ENCODE data around the gene USP20.
A peak's percentile ranks its signal among the peaks of the same experiment; 100 is the strongest.

USP20 gene

DNA sequence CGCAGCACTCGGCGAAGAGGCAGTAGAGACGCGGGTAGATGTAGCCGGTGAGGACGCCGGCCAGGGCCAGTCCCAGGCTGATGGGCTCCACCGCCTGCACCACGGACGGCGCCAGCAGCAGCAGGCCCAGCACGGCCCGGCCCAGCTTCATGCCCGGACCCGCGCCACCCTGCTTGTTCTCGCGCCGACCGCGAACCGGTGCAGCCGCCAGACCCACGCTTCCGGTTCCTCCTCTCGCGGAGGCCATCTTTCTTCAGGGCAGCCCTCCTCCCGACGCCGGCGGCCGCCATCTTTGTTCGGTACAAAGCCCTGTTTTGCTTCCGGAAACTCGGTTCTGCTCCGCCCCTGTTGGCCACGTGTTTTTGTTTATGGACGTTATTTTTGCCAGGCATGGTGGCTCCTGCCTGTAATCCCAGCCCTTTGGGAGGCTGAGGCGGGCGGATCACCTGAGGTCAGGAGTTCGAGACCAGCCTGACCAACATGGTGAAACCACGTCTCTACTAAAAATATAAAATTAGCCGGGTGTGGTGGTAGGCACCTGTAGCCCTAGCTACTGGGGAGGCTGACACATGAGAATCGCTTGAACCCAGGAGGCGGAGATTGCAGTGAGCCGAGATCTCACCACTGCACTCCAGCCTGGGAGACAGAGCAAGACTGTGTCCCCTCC lies 11.2 kb upstream of the USP20 start, which contains the start of gene TOR1A:
Gene TOR1A (minus strand): TSS at position 202 of the 667 bp plus-strand sequence. CDS start 51 bp downstream, at position 151.
- DNase-seq = peak; percentile 91 to 94

DNA sequence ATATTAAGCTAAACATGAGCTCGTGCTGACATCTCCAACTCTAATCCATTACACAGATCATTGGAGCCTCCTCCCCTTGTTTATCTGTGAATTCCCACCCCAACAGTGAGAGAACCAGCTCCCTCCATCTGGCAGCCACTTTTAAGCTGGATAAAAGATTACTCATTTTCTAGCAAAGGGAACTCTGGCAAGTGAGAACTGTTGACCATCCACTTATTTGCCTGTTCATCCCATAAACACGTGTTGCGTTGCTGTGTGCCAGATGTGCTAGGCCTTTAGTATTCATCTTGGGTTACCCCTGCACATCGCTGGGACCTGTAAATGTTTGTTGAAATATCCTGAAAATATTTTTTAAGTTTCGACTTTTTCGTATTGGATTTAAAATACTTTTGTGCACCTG lies 8.9 kb upstream of the USP20 start:
- DNase-seq = no peak

- DNase-seq = no peak
Measured at GRCh38 chr9:129826759-129827158, 8.5 kb upstream of the USP20 start.

GRCh38 chr9:129828051-129828450 lies 7.2 kb upstream of the USP20 start:
- DNase-seq = no peak

GRCh38 chr9:129828969-129829368 lies 6.3 kb upstream of the USP20 start:
- no peak for DNase-seq

DNA sequence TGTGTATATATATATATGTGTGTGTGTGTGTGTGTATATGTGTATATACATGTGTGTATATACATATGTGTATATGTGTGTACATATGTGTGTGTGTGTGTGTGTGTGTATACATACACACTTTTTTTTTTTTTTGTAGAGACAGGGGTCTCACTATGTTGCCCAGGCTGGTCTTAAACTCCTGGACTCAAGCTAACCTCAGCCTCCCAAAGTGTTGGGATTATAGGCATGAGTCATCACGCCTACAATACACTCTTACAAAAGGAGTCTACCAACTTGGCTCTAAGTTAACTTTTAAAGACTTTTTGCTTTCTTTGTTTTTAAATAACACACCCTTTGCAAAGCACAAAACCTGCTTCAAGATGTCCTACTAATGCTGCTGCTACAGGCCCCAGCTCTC lies 2.3 kb upstream of the USP20 start:
- DNase-seq = no peak

DNA sequence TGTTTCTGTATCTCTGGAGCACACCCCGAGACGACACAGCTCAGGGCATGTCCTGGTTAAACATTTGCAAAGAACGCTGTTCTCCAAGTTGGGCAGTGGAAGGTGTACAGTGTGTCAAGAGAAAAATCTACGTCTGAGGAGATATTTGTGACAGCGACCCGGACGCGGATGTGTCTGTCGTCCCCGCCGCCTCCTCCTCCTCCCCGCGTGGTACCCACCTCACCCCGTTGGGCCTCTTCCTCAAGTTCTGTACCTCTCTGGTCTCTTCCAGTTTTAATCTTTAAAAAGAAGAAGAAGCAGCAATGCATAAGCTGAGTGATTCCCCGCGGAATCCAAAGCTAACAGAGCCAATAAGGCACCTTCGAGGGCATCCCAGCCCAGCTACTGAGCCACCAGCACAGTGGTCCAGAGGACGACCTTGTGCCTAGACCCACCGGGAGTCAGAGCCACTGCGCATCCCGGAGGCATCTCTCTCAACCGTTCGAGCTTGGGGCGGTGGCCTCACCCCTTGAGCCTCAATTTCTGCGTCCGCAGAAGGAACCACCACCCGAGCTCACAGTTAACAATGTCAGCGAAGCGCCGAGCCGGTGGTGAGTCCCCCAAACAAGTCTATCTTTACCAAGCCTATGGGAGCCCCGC lies 650 bp upstream of the USP20 start:
- no peak for DNase-seq

DNA sequence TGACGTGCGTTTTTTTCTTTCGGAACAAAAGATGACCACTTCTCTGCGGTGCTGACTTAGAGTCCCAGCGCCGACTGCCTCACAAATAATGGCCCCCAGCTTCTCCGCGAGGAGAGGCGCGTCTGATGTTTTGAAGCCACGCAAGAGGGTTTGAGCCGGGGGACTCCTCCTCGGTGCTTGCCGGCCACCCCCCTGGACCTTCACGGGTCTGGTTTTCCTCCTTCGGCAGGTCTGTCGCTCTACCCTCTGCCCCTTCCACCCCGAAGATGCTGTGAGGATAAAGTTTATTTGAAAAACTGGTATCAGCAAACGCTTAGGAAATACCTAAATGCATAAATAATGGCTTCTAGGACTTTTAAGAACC lies 584 bp downstream of the USP20 start:
- DNase-seq = no peak

GRCh38 chr9:129836311-129837007 lies 1.2 kb downstream of the USP20 start:
- no peak for DNase-seq

DNA sequence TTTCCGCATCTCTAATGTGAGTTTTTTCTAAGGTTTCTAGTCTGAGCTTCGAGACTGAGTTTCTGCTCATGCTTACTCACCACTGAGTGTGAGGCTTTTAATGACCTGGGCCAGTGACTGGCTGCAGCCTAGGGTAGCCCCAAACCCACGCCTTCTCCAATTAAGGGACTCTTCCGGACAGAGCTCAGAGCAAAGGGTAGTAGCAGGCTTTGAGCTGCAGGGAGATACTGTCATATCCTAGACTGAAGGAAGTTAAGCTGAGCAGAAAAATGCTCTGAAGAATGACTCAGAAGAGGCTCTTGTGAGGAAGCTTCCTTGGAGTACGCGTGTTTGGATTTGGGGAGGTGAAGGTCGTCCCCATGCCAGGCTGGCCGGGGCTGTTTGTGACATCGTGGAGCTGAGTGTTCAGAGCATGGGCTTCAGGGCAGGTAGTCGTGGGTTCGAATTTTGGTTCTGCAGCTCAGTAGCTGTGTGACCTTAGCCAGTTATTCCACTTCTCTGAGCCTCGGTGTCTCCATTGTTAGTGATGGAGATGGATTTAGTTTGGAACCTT lies 3.5 kb downstream of the USP20 start:
- no peak for DNase-seq

DNA sequence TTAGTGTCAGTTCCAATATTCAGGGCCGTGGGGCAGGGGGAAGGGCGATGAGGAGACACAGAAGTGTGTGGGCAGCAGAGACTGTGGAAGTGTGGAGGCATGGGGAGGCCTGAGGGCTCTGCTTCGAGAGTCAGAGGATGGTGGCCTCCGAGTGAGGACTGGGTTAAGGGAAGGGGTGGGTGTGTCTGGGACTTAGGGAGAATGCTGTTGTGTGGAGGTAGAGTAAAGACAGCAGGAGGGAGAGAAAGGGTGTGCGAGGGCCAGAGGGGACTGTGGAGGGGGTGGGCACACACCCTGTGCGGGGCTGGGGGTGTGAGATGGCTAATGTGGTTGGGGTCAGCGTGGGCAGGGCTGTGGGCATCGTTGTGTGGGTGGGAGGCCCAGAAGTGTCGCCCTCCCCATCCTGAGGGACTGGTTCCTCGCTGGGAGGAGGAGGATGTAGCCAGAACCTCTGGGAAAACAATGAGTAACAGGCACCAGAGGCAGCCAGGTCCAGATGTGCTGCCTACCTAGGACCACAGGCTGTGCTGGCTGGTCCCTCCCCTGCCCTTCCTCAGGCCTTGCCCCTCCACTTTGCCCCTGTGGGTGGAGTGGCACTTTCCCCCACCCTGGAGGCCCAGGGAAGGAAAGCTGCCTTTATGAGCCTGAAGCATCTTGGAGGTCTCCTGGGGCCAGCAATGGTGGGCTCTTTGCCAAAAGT lies 4.2 kb downstream of the USP20 start:
- no peak for DNase-seq

- DNase-seq = peak; percentile 83 to 96
Measured at GRCh38 chr9:129840034-129840433, 4.8 kb downstream of the USP20 start.

- DNase-seq = no peak
Measured at GRCh38 chr9:129841071-129841470, 5.8 kb downstream of the USP20 start.

DNA sequence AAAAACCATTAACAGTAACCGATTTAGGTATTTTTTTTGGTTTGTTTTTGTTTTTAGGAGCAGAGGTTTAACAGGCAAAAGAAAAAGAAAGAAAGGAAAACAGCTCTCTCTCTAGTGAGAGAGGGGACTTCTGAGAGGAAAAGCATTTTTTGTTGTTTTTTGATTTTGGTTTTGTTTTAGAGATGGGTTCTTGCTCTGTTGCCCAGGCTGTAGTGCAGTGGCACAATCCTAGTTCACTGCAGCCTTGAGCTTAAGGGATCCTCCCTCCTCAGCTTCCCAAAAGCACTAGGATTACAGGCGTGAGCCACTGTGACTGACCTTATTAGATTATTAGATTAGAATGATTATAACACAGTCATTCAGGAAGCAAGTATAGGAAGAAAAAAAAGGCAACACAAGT lies 10.1 kb downstream of the USP20 start:
- no peak for DNase-seq

DNA sequence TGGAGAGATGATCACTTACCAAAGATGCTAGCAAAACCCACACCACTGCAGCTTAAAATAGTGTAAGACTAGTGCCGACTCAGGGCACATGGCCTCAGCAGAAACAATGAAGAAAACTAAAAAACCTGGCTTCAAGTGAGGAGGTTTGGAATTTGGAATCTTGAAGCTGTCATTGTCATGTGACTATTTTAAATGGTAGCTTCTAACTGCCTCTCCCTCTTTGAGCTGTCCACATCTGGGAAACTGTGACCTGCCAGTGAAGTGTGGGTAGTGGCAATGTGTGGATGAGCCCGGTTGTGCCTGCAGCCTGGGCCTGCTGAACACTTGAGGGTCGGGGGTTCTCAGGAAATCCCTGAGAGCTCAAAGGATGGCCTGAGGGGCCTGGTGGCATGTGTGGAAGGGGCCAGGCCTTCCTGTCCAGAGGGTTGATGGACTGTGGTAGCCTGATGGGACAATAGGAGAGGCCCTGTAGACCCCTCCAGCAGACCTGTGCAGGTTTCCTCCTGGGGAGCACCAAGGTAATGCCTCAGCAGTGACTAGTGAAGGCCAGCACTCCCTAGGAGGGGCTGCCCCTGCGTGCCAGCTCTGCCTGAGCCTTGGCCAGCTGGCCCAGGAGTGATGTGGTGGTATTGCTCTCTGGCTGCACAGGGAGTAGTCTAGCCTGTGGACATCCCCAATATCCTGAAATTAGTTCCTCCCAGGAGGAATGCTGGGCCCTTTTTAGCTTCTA lies 13.6 kb downstream of the USP20 start:
- no peak for DNase-seq

- no peak for DNase-seq
Measured at GRCh38 chr9:129849901-129850300, 14.6 kb downstream of the USP20 start.

DNA sequence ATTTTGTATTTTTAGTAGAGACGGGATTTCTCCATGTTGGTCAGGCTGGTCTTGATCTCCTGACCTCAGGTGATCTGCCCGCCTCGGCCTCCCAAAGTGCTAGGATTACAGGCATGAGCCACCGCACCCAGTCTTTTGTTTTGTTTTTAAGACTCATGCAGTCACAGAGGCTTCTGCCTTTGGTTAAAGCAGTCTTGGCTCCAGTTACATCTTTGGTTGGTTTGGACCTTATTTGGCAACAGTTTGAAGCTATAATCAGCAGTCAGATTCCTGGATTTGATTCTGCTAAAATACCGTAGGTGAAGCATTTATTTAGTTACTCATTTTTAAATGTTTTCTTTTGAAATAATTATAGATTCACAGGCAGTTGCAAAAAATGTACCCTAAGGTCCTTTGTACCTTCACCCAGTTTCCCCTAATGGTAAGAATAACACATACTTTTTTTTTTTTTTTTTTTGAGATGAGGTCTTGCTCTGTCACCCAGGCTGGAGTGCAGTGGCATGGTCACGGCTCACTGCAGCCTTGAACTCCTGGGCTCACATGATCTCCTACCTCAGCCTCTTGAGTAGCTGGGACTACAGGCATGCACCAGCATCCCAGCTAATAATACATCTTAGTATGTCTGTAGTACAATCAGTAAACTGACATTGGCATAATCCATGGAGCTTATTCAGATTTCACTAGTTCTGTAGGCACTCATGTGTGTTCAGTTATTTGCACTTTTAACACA lies 15.7 kb downstream of the USP20 start:
- DNase-seq = no peak

DNA sequence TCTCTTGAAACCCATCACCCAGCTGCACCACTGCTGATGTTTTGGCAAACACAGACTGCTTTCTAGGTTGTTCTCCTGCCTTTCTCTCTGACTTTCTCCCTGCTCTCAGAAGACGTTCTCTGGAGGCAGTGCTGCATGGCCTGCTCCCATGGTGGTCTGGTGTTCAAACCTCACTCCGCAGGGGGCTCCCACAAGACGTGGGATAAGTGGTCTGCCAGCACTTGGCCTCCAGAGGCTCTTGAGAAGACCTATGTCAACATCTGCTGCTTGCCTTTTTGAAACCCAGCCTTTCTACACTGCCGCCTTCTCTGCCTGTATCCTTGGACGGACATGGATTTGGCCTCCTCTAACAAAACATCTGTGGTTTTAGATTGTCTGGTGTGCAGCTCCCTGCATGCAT lies 16.6 kb downstream of the USP20 start:
- DNase-seq = no peak

GRCh38 chr9:129852579-129852978 lies 17.3 kb downstream of the USP20 start:
- DNase-seq = peak in 1 of 2 experiments; percentile 4

GRCh38 chr9:129853614-129854013 lies 18.4 kb downstream of the USP20 start:
- no peak for DNase-seq

DNA sequence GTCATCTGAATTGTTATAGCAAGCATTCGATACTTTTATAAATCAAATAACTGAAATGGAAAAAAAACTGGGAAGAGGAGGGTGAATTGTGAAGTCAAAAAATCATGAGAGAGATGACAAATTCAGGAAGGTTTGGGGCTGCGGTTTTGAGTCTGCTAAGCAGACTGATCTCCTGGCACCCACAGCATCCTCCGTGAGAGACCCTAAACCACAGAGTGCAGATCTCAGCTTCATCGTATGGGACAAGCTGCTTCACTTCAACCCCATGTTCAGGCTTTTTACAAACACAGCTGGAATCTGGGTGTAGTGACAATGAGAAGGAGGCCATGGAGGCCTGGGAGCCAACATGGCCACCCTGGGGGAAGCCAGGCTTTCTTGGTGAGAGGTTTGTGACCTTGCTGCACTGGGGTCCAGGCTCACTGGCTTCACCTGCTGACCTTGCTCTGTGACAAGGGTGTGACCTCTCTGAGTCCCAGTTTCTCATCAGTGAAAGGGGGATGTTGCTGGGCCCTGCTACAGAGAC lies 19.4 kb downstream of the USP20 start:
- DNase-seq = no peak

GRCh38 chr9:129857207-129857606 lies 21.9 kb downstream of the USP20 start:
- no peak for DNase-seq

All from NCI-H2081 (cell line).